GM19438 (cell line): Measurements from ENCODE around the gene MYH8.

Source experiments
- ATAC-seq: cut with Tn5 transposase; IDR thresholded peaks from one replicate; pipeline ENCODE4 v1.9.1; 2021; ENCODE audit warnings: low read depth; ENCODE audit not compliant: unreplicated experiment

The MYH8 gene

DNA sequence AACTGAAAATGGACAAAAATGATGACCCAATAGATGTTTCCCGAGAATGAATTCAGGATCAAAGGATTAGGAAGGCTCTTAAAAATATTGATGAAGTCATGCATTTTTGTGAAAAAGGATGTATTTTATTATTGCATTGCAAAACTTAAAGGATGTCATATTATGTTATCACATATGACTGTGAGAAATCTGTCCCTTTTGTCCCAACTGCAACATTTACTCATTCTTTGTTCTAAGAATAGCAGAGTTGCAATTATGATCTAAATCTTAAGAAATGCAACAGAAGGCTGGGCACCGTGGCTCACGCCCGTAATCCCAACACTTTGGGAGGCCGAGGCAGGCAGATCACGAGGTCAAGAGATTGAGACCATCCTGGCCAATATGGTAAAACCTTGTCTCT, 35.9 kb downstream of the MYH8 start:
- ATAC-seq = no peak

DNA sequence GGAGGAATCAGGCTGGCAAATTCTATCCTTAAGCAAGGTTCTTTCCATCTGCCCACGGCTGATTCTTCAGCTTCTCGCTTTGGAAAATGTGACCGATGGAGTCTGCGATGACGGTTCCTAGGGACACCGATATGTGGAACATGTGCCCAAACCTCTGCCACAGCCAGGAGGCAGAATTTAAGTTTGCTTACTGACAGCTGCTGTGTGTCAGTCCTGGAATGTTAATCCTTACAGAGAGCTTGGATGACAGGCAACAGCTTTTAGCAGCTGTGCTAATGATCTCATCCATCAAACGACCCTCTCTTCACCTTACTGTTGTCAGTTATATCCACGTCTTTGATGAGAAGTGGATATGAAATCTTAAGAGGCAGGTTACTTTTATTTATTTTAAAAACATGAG, 37.6 kb downstream of the MYH8 start:
- no peak for ATAC-seq

DNA sequence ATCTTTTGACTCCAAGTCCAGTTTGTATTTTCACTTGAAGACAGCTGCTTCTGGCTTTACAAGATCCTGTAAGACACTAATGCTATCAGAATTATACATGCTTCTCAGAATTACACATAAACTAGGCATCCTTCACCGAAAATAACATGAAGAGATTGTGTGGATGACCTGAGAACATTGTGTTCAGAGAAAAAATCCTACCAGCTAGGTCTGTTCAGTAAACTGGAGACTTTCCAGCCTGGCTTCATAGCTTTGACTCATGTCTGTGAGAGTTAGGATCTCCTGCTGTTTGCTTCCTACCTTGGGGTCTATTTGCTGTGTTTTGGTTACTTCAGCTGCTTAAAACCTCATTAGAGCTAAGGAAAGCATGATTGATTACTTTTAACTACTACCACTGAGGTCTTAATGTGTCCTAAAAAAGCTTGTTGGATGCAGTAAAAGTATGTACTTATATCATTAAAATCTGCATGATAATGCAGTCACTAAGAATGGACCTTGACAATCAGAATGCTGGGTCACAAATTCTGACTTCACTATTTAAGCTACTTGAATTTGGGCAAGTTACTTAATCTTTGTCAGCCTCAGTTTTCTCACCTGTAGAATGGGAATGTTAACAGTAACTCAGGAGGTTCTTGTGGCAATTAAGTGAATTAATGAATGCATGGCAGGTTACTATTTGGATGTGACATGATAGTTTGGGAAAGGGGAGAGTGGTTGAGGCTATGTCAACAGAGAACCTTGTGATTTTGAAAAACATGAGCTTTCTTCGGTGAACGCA, 40.9 kb downstream of the MYH8 start:
- ATAC-seq = no peak

DNA sequence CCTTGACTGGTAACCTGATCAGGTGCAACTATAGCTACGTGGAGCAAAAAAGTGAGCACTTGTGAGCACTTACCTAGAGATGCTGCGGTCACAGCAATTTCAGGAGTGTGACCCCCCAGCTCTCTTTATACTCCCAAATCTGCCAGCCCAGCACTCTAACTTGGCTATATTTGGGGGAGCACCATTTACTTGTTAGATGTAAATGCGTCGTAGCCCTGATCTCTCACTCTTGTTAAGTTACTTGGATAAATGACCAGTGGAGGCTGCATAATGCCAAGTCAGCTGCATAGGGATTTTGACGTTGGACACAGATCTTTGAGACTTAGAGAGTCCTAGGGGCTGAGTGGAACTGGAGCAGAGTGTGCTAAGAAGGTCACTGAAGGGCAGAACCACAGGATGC, 48.8 kb downstream of the MYH8 start, which contains the start of gene MYH13:
TSS of gene MYH13 (minus strand) at position 101 of the 400 bp plus-strand sequence. CDS start 8,476 bp downstream, outside the sequence.
- ATAC-seq = no peak

DNA sequence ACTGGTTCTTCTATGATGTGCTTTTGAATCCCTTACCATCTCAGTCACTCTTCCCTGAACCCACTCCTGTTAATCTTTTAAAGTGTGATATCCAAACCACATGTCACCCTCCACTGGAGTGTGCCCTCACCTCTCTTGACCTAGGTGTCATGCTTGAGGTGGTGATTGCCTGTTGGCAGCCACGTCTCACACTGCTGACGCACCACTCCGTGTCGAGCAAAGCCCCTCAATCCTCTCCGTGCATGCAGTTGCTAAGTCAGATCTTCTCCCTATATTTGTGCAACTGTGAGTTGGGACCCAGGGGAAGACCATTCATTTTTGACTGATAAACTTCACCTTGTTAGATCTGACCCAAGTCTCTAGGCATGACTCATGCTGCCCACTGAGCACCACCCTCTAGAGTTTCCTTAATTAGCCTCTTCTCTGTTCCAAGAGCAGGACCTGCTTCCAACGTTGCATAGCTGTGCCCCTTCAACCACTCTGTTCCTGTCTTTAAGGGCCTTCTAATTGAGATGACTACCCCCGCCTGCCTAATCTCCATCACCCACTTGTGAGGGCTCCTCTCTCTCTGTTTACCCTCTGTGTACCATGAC, 51.6 kb downstream of the MYH8 start:
- ATAC-seq = no peak

DNA sequence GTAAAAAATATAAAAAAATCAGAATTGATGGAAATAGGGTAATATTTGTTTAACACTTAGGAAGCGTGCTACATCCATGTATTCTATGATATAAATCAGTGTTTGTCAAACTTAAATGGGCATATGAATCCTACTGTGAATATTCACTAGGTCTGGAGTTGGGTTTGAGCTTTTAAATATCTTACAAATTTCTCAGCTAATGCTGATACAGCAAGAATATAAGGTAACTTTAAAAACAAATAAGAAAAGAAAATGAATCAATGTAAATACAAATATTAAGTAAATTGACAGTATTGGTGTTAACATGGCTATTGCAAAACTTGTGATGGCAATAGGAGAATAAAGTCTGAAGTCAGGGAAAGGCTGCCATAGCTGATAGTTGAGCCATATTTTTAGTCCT, 52.5 kb downstream of the MYH8 start:
- ATAC-seq = no peak

DNA sequence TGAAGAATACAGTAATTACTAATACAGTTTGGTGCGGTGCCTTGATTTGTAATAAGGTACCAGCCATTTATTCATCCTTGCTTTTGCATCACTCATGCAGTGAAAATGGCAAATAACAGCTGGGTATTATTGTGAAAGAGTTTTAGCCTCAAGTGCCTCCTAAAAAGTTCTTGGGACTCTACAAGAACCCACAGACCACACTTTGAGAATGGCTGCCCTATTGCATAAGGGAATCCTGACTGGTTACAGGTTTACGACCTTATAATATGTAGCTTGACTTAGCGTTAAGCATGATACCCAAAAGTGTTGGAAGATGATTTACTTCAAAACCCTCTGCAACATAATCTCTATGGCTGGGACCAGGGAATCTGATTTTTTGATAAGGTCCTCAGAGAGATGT, 53.2 kb downstream of the MYH8 start:
- ATAC-seq = no peak

DNA sequence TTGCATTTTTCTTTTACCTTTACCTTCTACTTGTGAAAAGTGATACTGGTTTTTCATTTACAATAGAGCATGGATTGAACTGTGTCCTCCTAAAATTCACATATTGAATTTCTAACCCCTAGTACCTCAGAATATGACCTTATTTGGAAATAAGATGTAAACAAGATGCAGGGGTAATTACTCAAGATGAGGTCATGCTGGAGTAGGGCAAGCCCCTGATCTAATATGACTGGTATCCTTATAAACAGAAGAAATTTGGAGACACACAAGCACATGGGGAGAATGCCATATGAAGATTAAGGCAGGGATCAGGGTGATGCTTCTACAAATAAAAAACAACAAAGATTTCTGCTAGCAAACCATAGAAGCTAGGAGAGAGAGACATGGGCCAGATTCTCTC, 61.2 kb downstream of the MYH8 start:
- no peak for ATAC-seq

DNA sequence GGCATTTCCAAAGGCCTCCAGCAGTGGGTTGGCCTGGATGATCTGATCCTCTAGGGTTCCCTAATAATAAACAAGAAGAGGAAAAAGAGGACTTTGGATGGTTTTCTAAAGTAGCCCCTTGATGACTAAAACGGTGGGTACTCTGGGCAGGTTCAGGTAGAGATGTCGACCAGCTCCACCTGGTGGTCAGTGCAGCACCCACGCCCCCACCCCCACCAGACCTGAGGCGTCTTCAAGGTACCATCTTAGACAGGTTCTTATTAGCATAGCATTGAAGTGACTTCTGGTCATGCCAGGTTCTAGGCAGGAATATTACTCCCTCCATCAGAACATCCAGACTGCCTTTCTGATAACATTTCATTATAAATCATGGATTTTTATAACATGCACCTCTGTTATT, 64.0 kb downstream of the MYH8 start:
- no peak for ATAC-seq

DNA sequence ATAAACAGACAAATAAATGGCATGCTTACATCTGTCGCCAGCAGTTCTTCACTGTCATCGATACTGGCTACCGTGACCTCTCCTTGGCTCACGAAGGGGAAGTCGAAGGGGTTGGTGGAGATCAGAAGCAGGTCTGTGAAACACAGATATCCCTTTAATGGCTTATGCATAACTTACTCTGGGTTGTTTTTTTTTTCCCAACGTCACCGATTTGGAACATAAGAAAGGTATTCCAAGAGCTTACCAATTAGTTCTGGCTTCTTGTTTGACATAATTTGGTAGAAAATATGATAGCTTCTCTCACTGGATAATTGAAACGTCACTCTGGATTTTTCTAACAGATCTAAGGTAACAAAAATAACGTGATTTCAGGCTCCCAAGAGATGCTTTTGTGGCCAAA, 67.1 kb downstream of the MYH8 start:
- no peak for ATAC-seq

DNA sequence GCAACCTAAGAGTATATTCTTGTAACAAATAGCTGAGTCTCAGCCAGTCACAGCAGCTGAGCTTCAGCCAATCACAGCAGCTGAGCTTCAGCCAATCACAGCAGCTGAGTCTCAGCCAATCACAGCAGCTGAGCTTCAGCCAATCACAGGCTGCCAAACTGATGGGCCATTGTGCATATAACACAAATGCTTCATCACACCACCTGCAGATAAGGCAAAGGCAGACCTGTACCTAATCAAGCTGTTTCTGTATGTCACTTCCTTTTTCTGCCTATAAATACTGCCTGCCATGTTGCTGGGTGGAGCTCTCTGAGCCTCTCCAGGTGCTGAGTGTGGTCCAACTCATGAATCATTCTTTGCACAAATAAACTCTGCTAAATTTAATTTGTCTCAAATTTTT, 68.9 kb downstream of the MYH8 start:
- ATAC-seq = no peak

DNA sequence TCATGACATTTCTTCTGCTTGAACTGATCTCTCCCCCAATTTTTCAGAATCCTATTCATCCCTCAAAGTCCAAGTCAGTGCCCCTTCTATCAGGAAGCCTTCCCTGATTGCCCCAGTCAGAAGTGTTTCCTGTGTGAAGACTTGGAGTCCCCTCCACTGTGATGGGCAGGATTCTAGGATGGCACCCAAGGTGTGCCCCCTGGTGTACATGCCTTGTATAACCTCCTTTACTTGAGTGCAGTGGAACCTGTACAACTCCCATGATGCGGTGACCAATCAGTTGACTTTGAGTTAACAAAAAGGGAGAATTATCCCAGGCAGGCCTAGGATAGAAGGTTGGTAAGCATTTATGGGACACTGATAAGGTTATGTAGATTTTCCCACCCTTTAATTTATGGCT, 72.3 kb downstream of the MYH8 start:
- ATAC-seq = no peak

DNA sequence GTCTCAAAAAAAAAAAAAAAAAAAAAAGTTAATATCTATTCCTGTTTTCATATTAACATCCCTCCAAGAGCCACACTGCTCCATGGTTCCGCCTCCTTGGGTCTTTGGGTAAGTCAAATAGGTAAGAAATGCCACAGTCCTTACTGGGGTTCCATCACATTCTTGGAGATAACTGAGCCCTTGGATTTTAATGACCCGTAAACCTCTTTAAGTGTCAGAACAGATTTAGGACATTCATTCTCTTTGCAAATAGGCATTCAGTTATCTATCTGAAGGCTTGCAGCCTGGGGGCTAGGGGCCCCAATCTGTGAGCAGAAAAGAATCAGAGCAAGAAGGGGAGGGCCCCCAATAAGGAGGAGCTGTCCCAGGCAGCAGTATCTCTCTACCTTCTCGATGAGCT, 76.9 kb downstream of the MYH8 start:
- no peak for ATAC-seq
